ENCODE data around the gene WDR19. TPM values are rescaled to one million over a fixed set of nuclear protein-coding genes. Genes with fewer than 3 reads are reported as not detected.

The WDR19 gene
- total and polyA plus RNA-seq, 2 donors (not counting 3 experiments of a cell fraction or from before 2014, with no cell fraction given) = 27.1 to 28.2 TPM

DNA sequence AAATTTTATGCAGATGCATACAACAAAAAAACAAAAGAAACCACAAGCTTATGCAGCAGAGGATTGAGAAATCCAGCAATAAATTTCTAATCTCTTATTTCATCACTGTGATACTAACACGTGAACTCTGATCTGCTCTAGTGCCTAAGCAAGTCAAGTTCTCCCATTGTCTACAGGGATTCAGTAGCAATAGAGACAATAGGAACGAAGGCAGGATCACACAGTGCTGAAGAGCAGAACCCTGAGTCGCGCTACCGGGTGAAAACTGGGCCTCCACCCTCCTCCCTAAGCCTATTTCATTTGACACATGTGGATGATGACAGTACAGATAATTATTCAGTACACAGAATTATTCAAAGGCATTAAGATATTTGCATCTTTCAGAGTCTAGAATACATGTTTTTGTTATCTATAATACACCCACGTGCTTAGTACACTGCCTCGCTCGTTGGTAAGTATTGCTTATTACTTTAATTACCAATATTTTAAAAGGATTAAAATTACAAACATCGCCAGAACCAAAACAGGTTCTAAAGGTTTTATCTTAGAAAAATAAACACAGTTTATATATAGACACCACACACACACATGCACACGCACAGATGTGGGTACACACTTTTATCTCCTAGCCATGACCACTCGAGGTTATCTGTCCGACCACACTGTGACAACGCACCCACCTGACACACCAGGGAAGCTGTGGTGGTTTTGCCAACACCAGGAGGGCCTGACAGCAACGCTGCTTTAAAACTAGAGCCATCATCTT lies 123.8 kb downstream of the WDR19 start:
- peaks cover 3 to 19% of the 10 kb centered on the region in 2 experiments for H3K36me3 ChIP-seq (ENCODE audit: control insufficient read depth in 2 of 2, extremely low read depth in 1 of 2, insufficient read depth in 2 of 2, low read length in 2 of 2)
- CTCF ChIA-PET = interaction anchor here (1.1 kb wide), 1 partner anchor 147 kb away, joined by 3 read pairs; no protein-coding TSS in a partner anchor
- H4K20me1 ChIP-seq (replicated peaks; ENCODE audit: control insufficient read depth, extremely low read depth, insufficient read depth, low read length) = no peaks in the 10 kb centered on the region
- BruUV-seq (replicated peaks) = no TSS peak
- H3K79me2 ChIP-seq (ENCODE audit: control insufficient read depth, insufficient read depth, low read length) = no peaks in the 10 kb centered on the region
- intact Hi-C loops (cut with micrococcal nuclease) = no loop called here
- dilution Hi-C loops (cut with MboI; ENCODE audit: extremely low pct_ligation_motif_present, low sequenced_read_pairs) = no loop called here
- H2AFZ ChIP-seq (ENCODE audit: low read depth, low read length) = no peak overlapping the region
- peaks cover 4% of the 10 kb centered on the region for H3K4me1 ChIP-seq (ENCODE audit: control insufficient read depth, extremely low read depth, insufficient read depth, low read length)
- H3K9me3 ChIP-seq (replicated peaks; ENCODE audit: control insufficient read depth, insufficient read depth, low read length) = no peaks in the 10 kb centered on the region
- no peak overlapping the region for H3K9ac ChIP-seq (replicated peaks; ENCODE audit: extremely low read depth, insufficient read depth, low read length)
- H3K9me1 ChIP-seq (replicated peaks; ENCODE audit: control insufficient read depth, extremely low read depth, insufficient read depth, low read length) = no peaks in the 10 kb centered on the region
- no peak overlapping the region for H3K4me2 ChIP-seq (ENCODE audit: insufficient read depth, low read length)
- no peak for TF ChIP-seq JUN (IDR thresholded peaks at IDR 0.05; ENCODE audit: borderline replicate concordance, insufficient read depth, insufficient read length, low read depth)
- no peak for TF ChIP-seq GATA2 (IDR thresholded peaks at IDR 0.05; ENCODE audit: insufficient read depth, insufficient read length, low read depth, low read length)
- H3K4me3 ChIP-seq (replicated peaks in 1 of 3; ENCODE audit: insufficient read depth in 1 of 3, low read depth in 1 of 3, low read length in 3 of 3) = no peak overlapping the region
- no peaks in the 10 kb centered on the region for H3K27me3 ChIP-seq (ENCODE audit: control insufficient read depth in 2 of 2, insufficient read depth in 2 of 2, low read length in 2 of 2)
- no peak overlapping the region for H3K27ac ChIP-seq (ENCODE audit: insufficient read depth, low read depth, low read length)
- POLR2A ChIA-PET = no interaction called here
- FAIRE-seq (no peak), DNase-seq (ENCODE audit: low read depth, low spot score) (no peak)

GRCh38 chr4:39308611-39309010 lies 126.3 kb downstream of the WDR19 start:
- no peak overlapping the region for H3K4me2 ChIP-seq (ENCODE audit: insufficient read depth, low read length)

More at GRCh38 chr4:39308611-39309010, 126.3 kb downstream of the WDR19 start:
- no peak for FAIRE-seq
- intact Hi-C loops (cut with micrococcal nuclease) (no loop called here), dilution Hi-C loops (cut with MboI; ENCODE audit: extremely low pct_ligation_motif_present, low sequenced_read_pairs) (no loop called here)
- TF ChIP-seq, protein P1, sequence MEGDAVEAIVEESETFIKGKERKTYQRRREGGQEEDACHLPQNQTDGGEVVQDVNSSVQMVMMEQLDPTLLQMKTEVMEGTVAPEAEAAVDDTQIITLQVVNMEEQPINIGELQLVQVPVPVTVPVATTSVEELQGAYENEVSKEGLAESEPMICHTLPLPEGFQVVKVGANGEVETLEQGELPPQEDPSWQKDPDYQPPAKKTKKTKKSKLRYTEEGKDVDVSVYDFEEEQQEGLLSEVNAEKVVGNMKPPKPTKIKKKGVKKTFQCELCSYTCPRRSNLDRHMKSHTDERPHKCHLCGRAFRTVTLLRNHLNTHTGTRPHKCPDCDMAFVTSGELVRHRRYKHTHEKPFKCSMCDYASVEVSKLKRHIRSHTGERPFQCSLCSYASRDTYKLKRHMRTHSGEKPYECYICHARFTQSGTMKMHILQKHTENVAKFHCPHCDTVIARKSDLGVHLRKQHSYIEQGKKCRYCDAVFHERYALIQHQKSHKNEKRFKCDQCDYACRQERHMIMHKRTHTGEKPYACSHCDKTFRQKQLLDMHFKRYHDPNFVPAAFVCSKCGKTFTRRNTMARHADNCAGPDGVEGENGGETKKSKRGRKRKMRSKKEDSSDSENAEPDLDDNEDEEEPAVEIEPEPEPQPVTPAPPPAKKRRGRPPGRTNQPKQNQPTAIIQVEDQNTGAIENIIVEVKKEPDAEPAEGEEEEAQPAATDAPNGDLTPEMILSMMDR (IDR thresholded peaks at IDR 0.05; ENCODE audit: extremely low read depth in 1 of 2, insufficient read depth in 1 of 2, low read depth in 1 of 2, low read length in 2 of 2) = no peak
- TF ChIP-seq MYC (IDR thresholded peaks at IDR 0.05; ENCODE audit: low read depth, low read length) (no peak), POLR2AphosphoS5 (IDR thresholded peaks at IDR 0.05; ENCODE audit: insufficient read depth, low read depth, low read length) (no peak), FOS (IDR thresholded peaks at IDR 0.05; ENCODE audit: borderline replicate concordance, insufficient read depth, low read length) (no peak), POLR2A (IDR thresholded peaks at IDR 0.05; ENCODE audit: low read depth, low read length) (no peak), MAX (IDR thresholded peaks at IDR 0.05; ENCODE audit: insufficient read depth, insufficient read length) (no peak), JUN (IDR thresholded peaks at IDR 0.05; ENCODE audit: borderline replicate concordance, insufficient read depth, insufficient read length, low read depth) (peak; percentile 9)
- no peaks in the 10 kb centered on the region for H3K9me1 ChIP-seq (replicated peaks; ENCODE audit: control insufficient read depth, extremely low read depth, insufficient read depth, low read length)
- no peak overlapping the region for H2AFZ ChIP-seq (ENCODE audit: low read depth, low read length)
- ChIA-PET CTCF (no interaction called here), POLR2A (no interaction called here)
- H3K27me3 ChIP-seq (ENCODE audit: control insufficient read depth in 2 of 2, insufficient read depth in 2 of 2, low read length in 2 of 2) = no peaks in the 10 kb centered on the region
- peak; percentile 72 for DNase-seq (ENCODE audit: low read depth, low spot score)
- peaks cover 5 to 32% of the 10 kb centered on the region in 2 experiments for H3K36me3 ChIP-seq (ENCODE audit: control insufficient read depth in 2 of 2, extremely low read depth in 1 of 2, insufficient read depth in 2 of 2, low read length in 2 of 2)
- no peak overlapping the region for H3K9ac ChIP-seq (replicated peaks; ENCODE audit: extremely low read depth, insufficient read depth, low read length)
- peaks cover 4% of the 10 kb centered on the region for H3K4me1 ChIP-seq (ENCODE audit: control insufficient read depth, extremely low read depth, insufficient read depth, low read length)
- no peaks in the 10 kb centered on the region for H4K20me1 ChIP-seq (replicated peaks; ENCODE audit: control insufficient read depth, extremely low read depth, insufficient read depth, low read length)
- no TSS peak for BruUV-seq (replicated peaks)
- peak overlapping the region; percentile 21 for H3K27ac ChIP-seq (ENCODE audit: insufficient read depth, low read depth, low read length)
- no peaks in the 10 kb centered on the region for H3K9me3 ChIP-seq (replicated peaks; ENCODE audit: control insufficient read depth, insufficient read depth, low read length)
- H3K4me3 ChIP-seq (replicated peaks in 1 of 3; ENCODE audit: insufficient read depth in 1 of 3, low read depth in 1 of 3, low read length in 3 of 3) = no peak overlapping the region
- H3K79me2 ChIP-seq (ENCODE audit: control insufficient read depth, insufficient read depth, low read length) = no peaks in the 10 kb centered on the region

Data from endothelial cell of umbilical vein (primary cell).